K562 (cell line): ENCODE data around the gene IL1RL2. TPM values are rescaled to one million over a fixed set of nuclear protein-coding genes. Genes with fewer than 3 reads are reported as not detected.

ENCODE experiments used
- ATAC-seq: fragments of 200-7000 bp; cut with Tn5 transposase; 3 replicates; pipeline ENCODE4 v1.9.1; 2020; ENCODE audit warnings: moderate library complexity
- BruUV-seq: library from RNA; stranded (reverse); fragments of 400-500 nt; replicated peaks from 2 replicates; lab custom pipeline; 2021; lab: Mats Ljungman, UMichigan
- CTCF ChIA-PET: fragments of 300-600 bp; formaldehyde crosslinking; extraction: SDS; loops from one replicate; lab custom pipeline; 2021; ENCODE audit warnings: low intra/inter-chr PET ratio; lab: Yijun Ruan, JAX
- POLR2A ChIA-PET: fragments of 300-600, 350-650 bp; sonication (Branson Sonifier 250); formaldehyde crosslinking; extraction: SDS; loops from one replicate; lab custom pipeline; 2021; ENCODE audit warnings: antibody characterized with exemption, inconsistent platforms; lab: Yijun Ruan, JAX
- DNase-seq, 4 experiments: peaks; one replicate each; pipeline versions ENCODE4 v3.0.0 to v3.0.0-alpha.2; 2011 to 2018; ENCODE audit warnings: low spot score in 3 of 4, mixed read lengths in 3 of 4; ENCODE audit errors: extremely low read depth in 1 of 4
- FAIRE-seq: peaks from 2 replicates; lab custom pipeline; 2011; peaks lifted over from hg19 to GRCh38; lab: Jason Lieb, UNC
- H2AFZ ChIP-seq: 2 replicates; pipeline ENCODE4 v1.6.0; 2011; ENCODE audit warnings: low read depth, low read length, control low read depth, inconsistent platforms
- H3K27ac ChIP-seq: fragments of 200-600 bp; 3 replicates; pipeline ENCODE4 v1.8.0; 2011; ENCODE audit warnings: low read depth, mild to moderate bottlenecking, control low read depth, inconsistent platforms, low read length, moderate library complexity, mixed read lengths; ENCODE audit errors: extremely low read depth
- H3K27me3 ChIP-seq, 2 experiments: fragments of 300-600 bp in 1 of 2; 2 replicates in 1 of 2; 3 replicates in 1 of 2; pipeline versions ENCODE4 v1.6.0 to v1.8.0; 2011; ENCODE audit warnings: inconsistent platforms in 2 of 2, low read length in 2 of 2, mild to moderate bottlenecking in 1 of 2, mixed read lengths in 1 of 2, moderate library complexity in 1 of 2; ENCODE audit not compliant: control insufficient read depth in 2 of 2, insufficient read depth in 2 of 2
- H3K36me3 ChIP-seq: fragments of 300-600 bp; 3 replicates; pipeline ENCODE4 v1.8.0; 2011; ENCODE audit warnings: mild to moderate bottlenecking, low read length, inconsistent platforms; ENCODE audit not compliant: control insufficient read depth, insufficient read depth
- H3K4me1 ChIP-seq, 2 experiments: fragments of 200-600 bp in 1 of 2; replicated peaks in 1 of 2; 2 replicates in 1 of 2; 3 replicates in 1 of 2; pipeline versions ENCODE4 v1.5.1 to v1.8.0; 2011; ENCODE audit warnings: inconsistent platforms in 2 of 2, low read length in 2 of 2, mild to moderate bottlenecking in 1 of 2, mixed read lengths in 1 of 2, moderate library complexity in 1 of 2; ENCODE audit not compliant: control insufficient read depth in 2 of 2, insufficient read depth in 2 of 2
- H3K4me2 ChIP-seq: 2 replicates; pipeline ENCODE4 v1.6.1; 2011; ENCODE audit warnings: low read length, control low read depth, inconsistent platforms, mixed read lengths; ENCODE audit not compliant: insufficient read depth
- H3K4me3 ChIP-seq: fragments of 200-600 bp; sonication (generic), shearing (Covaris generic); 2 replicates; pipeline ENCODE4 v1.5.1; 2016; ENCODE audit warnings: control low read depth, inconsistent platforms
- H3K79me2 ChIP-seq: fragments of 200-600 bp; 3 replicates; pipeline ENCODE4 v1.8.0; 2011; ENCODE audit warnings: low read length, inconsistent platforms; ENCODE audit not compliant: control insufficient read depth, insufficient read depth
- H3K9ac ChIP-seq, 2 experiments: 2 replicates each; pipeline versions ENCODE4 v1.6.0 to v1.6.1; 2011; ENCODE audit warnings: low read depth in 2 of 2, low read length in 2 of 2, control low read depth in 1 of 2, inconsistent platforms in 1 of 2, mild to moderate bottlenecking in 1 of 2, mixed read lengths in 1 of 2; ENCODE audit not compliant: insufficient read depth in 1 of 2
- H3K9me1 ChIP-seq: one replicate; pipeline ENCODE4 v1.6.0; 2011; ENCODE audit warnings: inconsistent platforms, mild to moderate bottlenecking, low read length, moderate library complexity; ENCODE audit not compliant: control insufficient read depth, insufficient read depth
- H3K9me3 ChIP-seq: replicated peaks from 2 replicates; pipeline ENCODE4 v1.5.1; 2011; ENCODE audit warnings: low read depth, low read length, inconsistent platforms; ENCODE audit not compliant: control insufficient read depth, insufficient read depth
- H4K20me1 ChIP-seq: replicated peaks from 2 replicates; pipeline ENCODE4 v1.6.1; 2011; ENCODE audit warnings: low read length, inconsistent platforms, mixed read lengths; ENCODE audit not compliant: control insufficient read depth, insufficient read depth
- HMGN3 ChIP-seq: IDR thresholded peaks from 2 replicates; pipeline ENCODE4 v1.6.1; 2011; ENCODE audit warnings: borderline replicate concordance, low read depth, mild to moderate bottlenecking, mixed read lengths, low read length; ENCODE audit not compliant: insufficient read length; ENCODE audit errors: extremely low read depth
- KHSRP ChIP-seq: fragments of 450-650 bp; IDR thresholded peaks from 2 replicates; pipeline ENCODE4 v1.6.1; 2017
- MXD1 ChIP-seq: fragments of 250-450 bp; sonication (Bioruptor Pico); IDR thresholded peaks from 2 replicates; pipeline ENCODE4 v1.8.0; 2021; ENCODE audit warnings: borderline replicate concordance, mild to moderate bottlenecking, moderate library complexity; ENCODE audit not compliant: poor library complexity, severe bottlenecking
- SMARCA4 ChIP-seq: fragments of 450-650 bp; IDR thresholded peaks from 2 replicates; pipeline ENCODE4 v1.6.1; 2016
- SMC3 ChIP-seq: conservative IDR thresholded peaks from 2 replicates; pipeline ENCODE4 v1.6.1; 2011; ENCODE audit warnings: low read depth, low read length, improper control_type of control experiment; ENCODE audit not compliant: insufficient read depth
- STAT6 ChIP-seq: sonication (generic); formaldehyde crosslinking; IDR thresholded peaks from 2 replicates; pipeline ENCODE4 v1.8.1; 2023; ENCODE audit warnings: mild to moderate bottlenecking, missing genetic modification reagents
- WGBS: fragments of 100-300 bp; shearing (Covaris generic); methylation state at CpG from one replicate; pipeline ENCODE4 v1.1.6; 2016; ENCODE audit warnings: low coverage, mixed read lengths; ENCODE audit not compliant: insufficient coverage; ENCODE audit errors: missing lambda C conversion rate; 5-methylcytosine and 5-hydroxymethylcytosine counted together
- in situ Hi-C: fragments of 300-500 bp; cut with MboI; formaldehyde crosslinking; loops from 4 replicates; pipeline ENCODE4 v1.15.0; 2018; ENCODE audit warnings: inconsistent platforms, mixed read lengths
- intact Hi-C: fragments of 100-400 bp; cut with micrococcal nuclease; formaldehyde crosslinking; loops from 2 replicates; pipeline ENCODE4 v1.14.2; 2022
- polyA plus RNA-seq, 8 experiments: library from polyadenylated mRNA; depleted of rRNA in 4 of 8; stranded (reverse) in 5 of 8; unstranded in 3 of 8; fragments of >200 nt; fragmentation: Nextera tagmentation in 2 of 8; fragmentation: Illumina TruSeq in 1 of 8; extraction: Ambion mirVana in 2 of 8; extraction: Trizol in 1 of 8; gene quantifications; 2 replicates each; pipeline versions ENCODE4 v1.2.1 to v1.2.3, GENCODE V29; 2011 to 2014; ENCODE audit warnings: inconsistent platforms in 1 of 8, missing spikeins in 1 of 8
- total RNA-seq, 7 experiments: library from RNA; depleted of rRNA in 6 of 7; stranded (reverse); fragments of >200 nt in 6 of 7; fragmentation: Illumina TruSeq in 2 of 7; extraction: Trizol in 2 of 7; gene quantifications; 2 replicates each; pipeline versions ENCODE4 v1.2.1 to v1.2.3, GENCODE V29; 2011 to 2021; ENCODE audit warnings: low replicate concordance in 1 of 7
- TF ChIP-seq, protein P1 (sequence below), 3 experiments: IDR thresholded peaks in 2 of 3; conservative IDR thresholded peaks in 1 of 3; 2 replicates each; pipeline ENCODE4 v1.5.1; 2011 to 2012; ENCODE audit warnings: low read length in 3 of 3, mild to moderate bottlenecking in 3 of 3, control low read depth in 2 of 3, improper control_type of control experiment in 1 of 3, inconsistent platforms in 1 of 3, low read depth in 1 of 3, mixed read lengths in 1 of 3, moderate library complexity in 1 of 3; ENCODE audit not compliant: insufficient read depth in 2 of 3

The IL1RL2 gene
- total and polyA plus RNA-seq, 9 of the 15 experiments (the other 6 are each of a cell fraction or from before 2014, with no cell fraction given): not detected

DNA sequence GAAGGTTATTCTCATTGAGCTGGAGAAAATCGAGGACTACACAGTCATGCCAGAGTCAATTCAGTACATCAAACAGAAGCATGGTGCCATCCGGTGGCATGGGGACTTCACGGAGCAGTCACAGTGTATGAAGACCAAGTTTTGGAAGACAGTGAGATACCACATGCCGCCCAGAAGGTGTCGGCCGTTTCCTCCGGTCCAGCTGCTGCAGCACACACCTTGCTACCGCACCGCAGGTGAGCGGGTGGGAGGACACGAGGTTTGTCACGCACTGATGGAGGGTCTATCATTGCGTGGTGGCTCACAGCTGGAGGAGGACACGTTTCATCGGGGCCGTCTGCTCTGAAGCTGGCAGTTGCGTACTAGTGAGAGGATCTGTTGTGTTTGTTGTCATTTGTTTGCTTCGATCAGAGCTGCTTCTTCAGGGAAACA lies 48.2 kb downstream of the IL1RL2 start:
- Histone ChIP-seq H3K9ac (no peak overlapping the region), H3K4me2 (no peak overlapping the region), H3K9me3 (no peaks in the 10 kb centered on the region), H2AFZ (no peak overlapping the region)
- no peak for FAIRE-seq
- POLR2A ChIA-PET: no interaction called here
- intact Hi-C loops: no loop called here
- TF ChIP-seq, protein P1, sequence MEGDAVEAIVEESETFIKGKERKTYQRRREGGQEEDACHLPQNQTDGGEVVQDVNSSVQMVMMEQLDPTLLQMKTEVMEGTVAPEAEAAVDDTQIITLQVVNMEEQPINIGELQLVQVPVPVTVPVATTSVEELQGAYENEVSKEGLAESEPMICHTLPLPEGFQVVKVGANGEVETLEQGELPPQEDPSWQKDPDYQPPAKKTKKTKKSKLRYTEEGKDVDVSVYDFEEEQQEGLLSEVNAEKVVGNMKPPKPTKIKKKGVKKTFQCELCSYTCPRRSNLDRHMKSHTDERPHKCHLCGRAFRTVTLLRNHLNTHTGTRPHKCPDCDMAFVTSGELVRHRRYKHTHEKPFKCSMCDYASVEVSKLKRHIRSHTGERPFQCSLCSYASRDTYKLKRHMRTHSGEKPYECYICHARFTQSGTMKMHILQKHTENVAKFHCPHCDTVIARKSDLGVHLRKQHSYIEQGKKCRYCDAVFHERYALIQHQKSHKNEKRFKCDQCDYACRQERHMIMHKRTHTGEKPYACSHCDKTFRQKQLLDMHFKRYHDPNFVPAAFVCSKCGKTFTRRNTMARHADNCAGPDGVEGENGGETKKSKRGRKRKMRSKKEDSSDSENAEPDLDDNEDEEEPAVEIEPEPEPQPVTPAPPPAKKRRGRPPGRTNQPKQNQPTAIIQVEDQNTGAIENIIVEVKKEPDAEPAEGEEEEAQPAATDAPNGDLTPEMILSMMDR (IDR thresholded peaks at IDR 0.05 in 2 of 3, conservative IDR thresholded peaks at IDR 0.05 in 1 of 3; ENCODE audit: insufficient read depth in 2 of 3, low read depth in 1 of 3, low read length in 3 of 3): peak in 1 of 3 experiments; percentile 11; a peak in 2 of 6 replicates
- TF ChIP-seq SMARCA4 (no peak), HMGN3 (no peak), MXD1 (CRISPR knock-in tag) (no peak), KHSRP (no peak), SMC3 (0 out of 2 replicates have a peak, but pooled peaks have one; percentile 8), STAT6 (CRISPR knock-in tag) (no peak)
- TF ChIP-seq, all 486 proteins: peak for 2
- BruUV-seq: no TSS peak
- no peaks in the 10 kb centered on the region for H3K9me1 ChIP-seq
- no peaks in the 10 kb centered on the region for H3K79me2 ChIP-seq
- 65% methylated on average over 16 of the region's 18 CpGs for WGBS
- peaks cover 0 to 4% of the 10 kb centered on the region in 2 experiments; a peak in 1 of 5 replicates for H3K27me3 ChIP-seq
- no peaks in the 10 kb centered on the region for H3K36me3 ChIP-seq
- peaks cover 0 to 3% of the 10 kb centered on the region in 2 experiments; a peak in 2 of 5 replicates for H3K4me1 ChIP-seq
- CTCF ChIA-PET: no interaction called here
- DNase-seq (no peak), ATAC-seq (no peak; the same call in 1 of the 3 replicates)
- no peaks in the 10 kb centered on the region for H4K20me1 ChIP-seq
- in situ Hi-C loops: loop anchor here (5.0 kb wide), 1 partner anchor 213 kb away; no protein-coding TSS in a partner anchor
- no peak overlapping the region for H3K4me3 ChIP-seq
- no peak overlapping the region for H3K27ac ChIP-seq
